Activated gamma-delta T cell treated with anti-CD3 and anti-CD28 coated beads, Interleukin-2, amount 50 U/mL, for 16 hours (primary cell): ENCODE results near the gene RBM20.

ENCODE experiments used
- DNase-seq: peaks from one replicate; pipeline ENCODE4 v3.0.0-alpha.2; 2020; ENCODE audit warnings: low read depth

The RBM20 gene

DNA sequence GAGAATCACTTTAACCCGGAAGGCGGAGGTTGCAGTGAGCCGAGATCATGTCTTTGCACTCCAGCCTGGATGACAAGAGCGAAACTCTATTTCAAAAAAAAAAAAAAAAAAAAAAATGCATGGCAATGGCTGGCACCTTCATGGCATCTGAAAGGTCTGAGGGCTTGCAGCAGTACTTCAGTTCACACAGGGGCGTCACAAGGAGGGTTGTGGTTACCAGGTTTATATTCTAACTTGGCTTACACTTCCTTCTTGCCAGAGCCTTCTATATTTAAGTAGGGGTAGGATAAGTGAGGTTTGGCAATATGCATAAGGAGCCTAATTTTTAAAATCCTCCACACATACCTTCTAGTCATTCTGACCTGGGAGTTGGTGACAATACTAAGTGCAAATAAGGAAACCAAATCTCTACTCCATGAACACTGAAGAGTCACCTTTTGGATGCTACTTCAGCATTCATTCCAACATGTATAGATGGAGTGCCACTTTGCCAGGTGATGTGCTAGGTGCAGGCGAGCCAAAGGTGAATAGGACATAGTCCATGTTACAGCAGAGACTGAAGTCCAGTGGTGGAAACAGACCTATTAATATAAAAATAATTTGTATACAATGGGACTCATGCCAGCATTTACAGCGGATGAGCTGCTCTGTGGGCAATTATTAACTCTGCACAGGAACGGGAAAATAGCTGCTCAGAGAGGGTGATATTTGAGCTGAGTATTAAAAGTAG, 169.8 kb downstream of the RBM20 start:
- no peak for DNase-seq

DNA sequence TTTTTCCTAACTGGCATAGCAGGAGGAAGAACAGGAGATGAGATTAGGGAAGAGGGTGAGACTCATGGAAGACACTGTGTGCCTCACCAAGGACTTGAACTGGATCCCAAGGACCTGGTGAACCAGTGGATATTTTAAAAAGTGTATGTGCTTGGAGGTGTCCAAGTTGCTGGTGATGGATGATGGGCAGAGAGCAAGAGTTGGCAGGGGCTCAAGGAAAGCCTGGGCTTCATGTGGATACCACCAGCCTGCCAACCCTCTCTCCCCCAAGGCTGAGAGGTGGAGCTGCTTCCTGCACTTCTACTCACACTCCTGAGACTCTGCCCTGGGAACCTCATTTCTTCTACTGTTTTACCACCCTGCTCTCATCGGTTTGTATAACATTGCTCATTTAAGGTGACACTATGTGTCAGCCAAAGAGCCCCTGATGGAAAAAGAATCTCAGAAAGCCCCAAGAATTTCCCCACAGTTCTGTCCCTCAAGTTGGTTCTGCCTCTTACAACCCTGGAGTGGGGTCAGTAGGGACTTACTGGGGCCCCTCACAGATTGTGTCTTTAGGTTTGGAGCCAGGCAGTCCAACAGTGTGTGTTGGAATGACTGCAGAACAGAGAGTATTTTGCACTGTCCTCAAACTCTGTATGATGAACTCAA, 171.3 kb downstream of the RBM20 start:
- no peak for DNase-seq

DNA sequence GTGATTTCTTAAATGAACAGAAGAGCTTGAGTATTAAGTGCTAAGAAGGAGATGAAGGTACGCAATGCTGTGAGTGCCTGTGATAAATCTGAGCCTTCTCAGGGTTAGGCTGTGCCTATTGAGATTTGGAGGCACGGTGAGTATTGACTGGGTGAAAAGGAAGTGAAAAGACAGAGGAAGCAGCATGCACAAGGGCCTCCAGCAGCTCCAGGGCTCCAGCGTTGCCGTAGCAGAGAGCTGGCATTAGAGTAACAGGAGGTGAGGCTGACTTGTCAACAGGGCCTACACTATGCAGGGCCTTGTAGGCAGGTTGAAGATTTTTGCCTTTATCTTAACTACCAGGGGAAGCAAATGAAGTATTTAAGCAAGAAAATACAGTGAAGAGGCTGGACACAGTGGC, 173.5 kb downstream of the RBM20 start:
- no peak for DNase-seq

DNA sequence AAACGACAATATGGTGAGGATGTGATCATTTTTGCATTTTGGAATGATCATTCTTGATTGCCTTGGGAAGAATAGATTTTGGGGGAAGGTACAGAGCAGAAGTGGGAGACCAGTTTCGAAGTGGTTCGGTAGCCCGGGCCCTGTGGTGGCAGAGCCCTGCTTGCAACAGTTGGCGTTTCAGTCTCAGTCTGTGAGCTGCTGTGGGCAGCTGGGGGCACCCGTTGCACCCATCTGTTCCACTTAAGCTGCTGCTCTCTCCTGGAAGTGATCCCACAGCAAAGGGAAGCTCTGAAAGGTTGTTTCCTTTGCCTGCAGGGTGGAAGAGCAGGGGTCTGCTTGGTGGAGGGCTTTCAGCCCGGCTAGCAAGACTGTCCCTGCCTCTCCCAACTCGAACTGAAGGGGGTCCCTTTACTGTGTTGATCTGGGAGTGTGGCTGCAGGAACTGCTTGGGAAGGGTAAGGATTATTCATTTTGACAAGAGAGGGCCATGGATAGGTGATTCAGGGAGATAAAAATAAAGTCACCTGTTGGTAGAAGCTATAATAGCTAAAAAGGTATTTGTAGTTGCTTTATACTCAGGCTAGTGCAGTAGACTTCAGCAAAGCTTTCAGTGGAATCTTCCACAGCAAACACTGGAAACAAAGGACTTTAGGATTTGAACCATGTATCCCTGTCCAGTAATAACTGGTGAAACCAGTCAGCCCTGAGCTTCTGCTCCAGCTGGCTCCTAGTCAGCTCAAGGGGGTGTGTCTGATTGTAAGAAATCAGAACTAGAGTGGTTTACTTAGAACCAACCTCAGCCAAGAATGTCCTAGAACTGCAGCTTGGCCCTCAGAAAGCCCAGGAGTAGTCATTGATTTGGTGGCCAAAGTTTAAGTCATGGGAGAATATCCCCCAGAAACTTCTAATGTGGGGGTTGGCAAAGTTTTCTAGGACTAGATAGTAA, 174.4 kb downstream of the RBM20 start:
- DNase-seq = no peak

DNA sequence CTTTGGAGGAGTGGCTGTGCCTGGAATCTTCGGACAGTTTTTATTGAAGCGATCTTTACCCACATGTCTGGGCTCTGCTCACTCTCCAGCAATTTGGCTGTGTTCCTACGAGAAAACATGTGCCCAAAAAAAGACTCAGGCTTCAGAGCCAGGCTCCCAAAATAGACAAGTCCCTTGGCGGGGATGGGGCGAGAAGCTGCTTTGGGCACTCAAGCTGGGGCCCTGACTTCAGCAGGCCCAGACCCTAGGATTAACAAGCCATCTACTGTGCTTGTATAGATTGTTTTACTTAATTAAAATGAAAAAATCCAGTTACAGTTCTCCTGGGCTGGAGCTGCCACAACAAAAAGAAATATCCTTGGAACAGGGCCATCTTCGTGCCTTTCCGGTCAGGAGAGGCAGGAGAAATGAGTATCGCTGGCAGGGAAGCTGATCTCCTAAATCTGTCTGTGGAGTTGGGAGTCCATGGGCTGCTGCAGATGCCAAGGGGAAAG, 176.2 kb downstream of the RBM20 start:
- DNase-seq = no peak

DNA sequence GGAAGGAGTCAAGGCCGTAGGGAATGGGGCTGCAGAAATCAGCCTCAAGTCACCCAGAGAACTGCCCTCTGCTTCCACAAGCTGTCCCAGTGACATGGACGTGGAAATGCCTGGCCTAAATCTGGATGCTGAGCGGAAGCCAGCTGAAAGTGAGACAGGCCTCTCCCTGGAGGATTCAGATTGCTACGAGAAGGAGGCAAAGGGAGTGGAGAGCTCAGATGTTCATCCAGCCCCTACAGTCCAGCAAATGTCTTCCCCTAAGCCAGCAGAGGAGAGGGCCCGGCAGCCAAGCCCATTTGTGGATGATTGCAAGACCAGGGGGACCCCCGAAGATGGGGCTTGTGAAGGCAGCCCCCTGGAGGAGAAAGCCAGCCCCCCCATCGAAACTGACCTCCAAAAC, 177.4 kb downstream of the RBM20 start:
- DNase-seq = no peak

DNA sequence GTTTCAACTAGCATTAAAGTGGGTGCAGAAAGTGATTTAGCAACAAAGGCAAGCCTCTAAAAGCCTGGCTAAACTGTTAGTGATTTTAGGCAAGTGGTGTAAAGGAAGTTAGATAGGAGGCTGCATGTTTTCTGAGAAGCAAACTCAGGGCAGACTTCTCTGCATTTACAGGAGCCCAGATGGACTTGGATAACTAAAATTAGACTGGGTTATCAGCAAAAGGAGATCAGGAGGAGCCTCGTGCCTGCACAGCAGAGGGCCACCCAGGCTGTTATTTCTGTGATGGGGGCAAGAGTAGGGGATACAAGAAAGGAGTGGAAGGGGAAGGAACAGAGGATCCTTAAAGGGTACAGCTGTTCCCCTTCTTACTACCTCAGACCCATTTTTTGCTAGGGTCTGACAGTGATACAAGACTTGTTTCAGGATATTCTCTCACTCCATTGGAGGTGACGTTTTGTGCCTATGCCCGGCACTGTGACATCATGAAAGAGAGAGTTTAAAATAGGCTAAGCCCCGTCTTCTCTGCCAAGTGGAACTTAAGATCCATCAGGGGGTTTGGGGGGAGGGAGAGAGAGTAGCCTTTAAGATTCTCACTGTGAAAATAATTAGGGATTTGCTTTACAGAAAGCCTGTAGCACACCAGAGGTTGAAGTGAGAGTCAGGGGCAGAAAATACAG, 178.0 kb downstream of the RBM20 start:
- DNase-seq = no peak

DNA sequence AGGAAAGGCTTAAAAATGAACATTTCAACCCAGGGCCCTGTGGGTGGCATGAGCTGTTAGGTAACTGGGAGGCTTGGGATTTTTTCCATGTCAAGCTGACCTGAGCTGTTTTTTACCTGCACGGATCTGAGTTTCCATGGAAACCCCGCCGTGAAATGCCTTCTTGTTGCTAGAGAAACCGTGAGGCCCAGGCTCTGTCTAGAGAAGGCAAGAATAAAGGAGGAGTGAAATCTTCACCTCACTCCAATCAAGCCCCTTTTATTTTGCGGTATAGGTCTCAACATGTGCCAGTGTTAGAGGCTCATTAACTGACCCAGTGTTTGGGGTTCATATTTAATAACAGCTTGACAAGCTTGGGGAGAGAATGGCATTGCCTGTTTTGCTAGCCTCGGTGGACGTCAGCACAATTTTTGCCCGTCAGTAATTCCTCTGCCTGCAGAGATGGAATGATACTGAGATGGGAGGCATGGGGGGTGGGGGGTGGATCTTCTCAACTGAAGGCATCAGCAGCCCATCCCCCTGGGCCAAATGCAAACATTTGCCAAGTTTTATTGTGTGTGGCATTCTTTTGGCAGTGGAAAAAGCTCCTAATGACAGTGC, 178.7 kb downstream of the RBM20 start:
- no peak for DNase-seq

DNA sequence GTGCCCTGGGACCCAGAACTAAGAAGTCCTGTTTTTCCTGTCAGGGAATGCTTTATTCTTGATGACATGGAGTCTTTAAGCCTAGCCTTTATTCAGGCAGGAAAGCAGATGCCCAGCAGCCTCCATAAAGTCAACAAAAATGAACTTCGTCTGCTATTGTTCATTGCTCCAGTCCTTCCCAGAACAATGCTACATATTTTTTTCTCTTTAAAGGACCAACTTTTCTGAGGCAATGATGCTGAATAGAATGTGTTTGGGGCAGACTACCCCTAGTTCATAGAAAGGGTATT, 180.0 kb downstream of the RBM20 start:
- DNase-seq = no peak

DNA sequence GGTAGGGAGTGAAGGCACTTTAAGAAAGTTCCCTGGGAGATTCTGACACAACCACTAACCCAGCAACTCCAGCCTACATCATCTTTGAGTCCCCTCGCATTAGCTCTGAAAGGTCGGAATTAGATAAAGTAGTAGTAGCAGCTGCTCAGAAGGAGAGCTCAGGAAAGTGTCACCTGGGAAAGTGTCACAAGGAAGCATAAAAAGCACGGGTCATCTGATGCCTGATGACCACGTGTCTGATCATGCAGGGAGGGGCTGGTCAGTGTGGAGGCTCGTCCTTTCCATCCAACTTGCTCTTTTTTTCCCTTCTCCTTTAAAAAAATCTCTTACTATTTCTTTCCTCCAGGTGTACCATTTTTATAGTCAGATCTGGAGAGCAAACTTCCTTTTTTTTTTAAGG, 180.5 kb downstream of the RBM20 start:
- no peak for DNase-seq

DNA sequence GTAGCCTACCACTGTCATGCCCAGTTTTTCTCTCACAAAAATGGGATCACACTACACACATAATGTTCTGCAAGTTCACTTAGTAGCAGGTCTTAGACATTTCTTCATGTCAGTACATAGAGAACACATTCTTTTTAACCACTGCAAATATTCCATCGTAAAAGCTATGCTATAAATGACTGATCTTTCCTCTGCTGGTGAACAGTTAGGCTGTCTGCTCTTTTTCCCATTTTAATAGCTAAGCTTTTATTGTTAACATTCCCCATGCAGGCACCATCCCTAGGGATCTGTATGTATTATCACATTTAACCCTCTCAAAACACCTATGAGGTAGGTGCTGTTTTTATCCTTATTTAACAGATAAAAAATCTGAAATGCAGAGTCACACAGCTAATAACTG, 181.4 kb downstream of the RBM20 start:
- DNase-seq = no peak

DNA sequence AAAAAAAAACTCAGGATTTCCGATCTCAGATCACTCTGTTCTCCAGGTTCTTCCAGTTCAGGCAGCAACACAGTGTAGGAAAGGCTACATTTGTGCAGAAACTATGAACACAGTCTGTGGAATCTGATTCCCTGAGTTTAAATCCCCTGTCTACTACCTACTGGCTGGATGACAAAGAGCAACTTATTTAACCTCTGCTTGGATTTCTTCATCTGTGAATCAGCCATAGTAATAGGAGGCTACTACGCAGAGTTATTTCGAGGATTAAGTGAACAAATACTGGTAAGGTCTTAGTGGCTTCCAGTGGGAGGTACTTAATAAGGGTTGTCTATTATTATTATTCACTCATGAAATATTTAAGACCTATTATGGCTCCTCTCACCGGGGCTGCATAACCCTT, 183.3 kb downstream of the RBM20 start:
- no peak for DNase-seq

DNA sequence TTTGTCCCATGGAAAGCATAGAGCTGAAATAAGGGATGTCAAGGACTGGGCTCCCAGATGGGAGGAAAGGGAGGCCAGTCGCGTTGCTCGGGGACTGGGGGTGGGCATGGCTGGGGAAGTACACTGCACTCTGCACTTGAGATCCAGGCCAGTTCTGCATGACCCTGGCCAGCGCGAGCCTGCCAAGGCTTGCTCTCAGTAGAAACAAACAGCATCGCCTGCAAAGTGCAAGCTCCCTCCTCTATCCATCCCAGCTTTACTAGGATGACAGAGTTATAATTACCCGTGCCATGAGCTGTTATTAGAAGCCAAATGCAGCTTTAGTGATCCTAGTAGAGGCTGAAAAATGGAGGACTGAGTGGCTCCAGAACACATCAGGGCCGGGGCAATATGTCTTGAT, 183.7 kb downstream of the RBM20 start:
- DNase-seq = no peak

DNA sequence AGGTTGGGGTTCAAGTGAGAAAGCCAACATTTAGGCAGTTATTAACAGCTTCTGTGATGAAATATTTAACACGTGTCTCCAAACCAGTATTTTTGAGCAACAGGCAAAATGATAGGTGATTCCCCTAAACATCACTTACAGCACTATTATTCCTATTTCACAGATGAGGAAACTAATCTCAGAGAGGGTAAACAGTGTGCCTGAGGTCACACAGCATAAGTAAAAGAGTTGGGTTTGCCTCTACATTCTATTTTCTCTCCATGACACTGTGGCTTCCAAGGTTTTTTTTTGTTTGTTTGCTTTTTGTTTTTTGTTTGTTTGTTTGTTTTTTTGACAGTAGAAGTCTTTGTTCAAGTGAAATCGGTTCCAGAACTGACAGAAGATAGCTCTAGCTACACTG, 184.4 kb downstream of the RBM20 start:
- DNase-seq = no peak

DNA sequence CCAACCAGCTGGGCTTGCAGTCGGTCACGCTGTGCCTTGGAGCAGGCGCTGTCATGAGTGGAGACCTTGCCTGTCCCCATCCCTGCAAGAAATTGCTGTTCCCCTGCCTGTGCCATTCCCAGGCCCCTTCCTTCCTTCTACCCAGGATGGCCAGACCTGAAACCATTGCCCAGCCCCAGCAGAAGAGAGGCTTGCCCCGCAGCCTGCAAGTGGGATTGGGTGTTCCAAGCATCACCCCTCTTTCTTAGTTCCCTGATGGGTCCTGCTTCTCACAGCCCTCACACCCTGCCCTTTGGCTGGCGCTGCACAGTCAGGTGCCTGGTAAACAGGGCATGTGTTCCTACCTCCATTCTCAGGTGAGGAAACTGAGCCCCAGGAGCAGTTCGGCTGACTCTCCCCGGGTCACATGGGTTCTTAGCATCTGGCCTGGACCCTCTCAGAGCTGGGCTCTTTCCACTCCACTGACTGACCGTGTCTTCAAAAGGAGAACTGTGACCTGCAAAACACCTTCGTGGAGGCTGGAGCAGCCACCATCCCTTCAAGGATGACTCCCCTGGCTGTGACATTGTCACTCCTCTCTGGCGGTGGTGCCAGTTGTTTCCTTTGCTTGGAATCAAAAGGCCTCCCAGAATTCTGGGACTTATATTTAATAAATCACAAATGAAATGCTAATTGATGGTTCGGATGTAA, 185.7 kb downstream of the RBM20 start:
- no peak for DNase-seq

DNA sequence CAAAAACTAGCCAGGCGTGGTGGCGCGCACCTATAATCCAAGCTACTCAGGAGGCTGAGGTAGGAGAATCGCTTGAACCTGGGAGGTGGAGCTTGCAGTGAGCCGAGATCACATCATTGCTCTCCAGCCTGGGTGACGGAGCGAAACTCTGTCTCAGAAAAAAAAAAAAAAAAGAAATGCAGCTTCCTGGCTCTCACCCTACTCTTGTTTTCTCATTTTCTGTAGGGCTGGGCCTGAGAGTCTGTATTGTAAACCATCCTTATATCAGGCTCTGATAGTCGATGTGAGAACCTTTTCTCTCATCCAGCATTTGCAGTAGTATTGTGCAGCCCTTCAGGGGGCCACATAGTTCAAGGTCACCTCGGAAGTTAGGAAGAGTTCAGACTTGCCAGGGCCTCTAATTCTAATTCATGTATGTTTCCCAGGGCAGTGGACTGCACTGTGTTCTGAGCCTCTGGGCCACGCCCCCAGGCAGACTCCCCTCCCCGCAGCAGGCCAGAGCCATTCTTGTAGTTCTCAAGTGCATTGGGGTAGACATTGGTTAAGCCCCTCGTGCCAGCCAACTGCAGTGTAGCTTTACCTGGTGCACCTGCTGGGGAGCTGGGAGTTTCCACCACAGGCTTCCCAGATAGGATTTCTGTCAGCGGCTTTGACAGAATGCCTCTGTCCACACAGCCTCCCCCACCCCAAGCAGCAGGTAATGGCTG, 189.3 kb downstream of the RBM20 start:
- DNase-seq = no peak

DNA sequence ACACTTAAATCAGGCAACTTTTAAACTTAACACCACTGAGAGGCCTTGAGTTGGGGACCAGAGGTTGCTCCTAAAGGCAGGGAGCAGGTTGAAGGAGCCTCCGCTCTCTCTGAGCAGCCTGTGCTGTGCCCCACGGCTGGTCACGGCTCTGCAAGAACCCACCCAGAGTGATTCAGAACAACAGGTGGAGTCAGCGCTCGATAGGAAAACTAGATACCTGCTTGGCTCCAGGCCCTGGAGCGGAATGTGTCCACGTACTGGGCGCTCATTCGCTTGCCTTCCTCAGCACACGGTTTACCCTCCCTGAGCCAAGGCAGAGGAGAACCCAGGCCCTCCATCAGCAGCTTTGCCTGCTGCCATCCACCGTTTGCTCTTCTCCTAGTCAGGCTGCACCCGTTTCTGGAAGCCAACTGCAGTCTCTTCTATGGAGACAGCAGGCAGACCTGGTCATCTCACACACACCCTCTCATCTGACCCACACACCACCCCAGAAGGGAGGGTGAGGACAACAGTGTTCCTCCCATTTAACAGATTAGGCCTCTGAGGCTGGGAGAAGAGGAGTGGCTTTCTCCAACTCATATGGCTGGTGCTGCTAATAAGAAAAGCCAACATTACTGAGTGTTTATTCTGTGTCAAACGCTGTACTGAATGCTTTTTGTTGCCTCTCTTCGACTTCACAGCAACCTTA, 189.9 kb downstream of the RBM20 start:
- no peak for DNase-seq

DNA sequence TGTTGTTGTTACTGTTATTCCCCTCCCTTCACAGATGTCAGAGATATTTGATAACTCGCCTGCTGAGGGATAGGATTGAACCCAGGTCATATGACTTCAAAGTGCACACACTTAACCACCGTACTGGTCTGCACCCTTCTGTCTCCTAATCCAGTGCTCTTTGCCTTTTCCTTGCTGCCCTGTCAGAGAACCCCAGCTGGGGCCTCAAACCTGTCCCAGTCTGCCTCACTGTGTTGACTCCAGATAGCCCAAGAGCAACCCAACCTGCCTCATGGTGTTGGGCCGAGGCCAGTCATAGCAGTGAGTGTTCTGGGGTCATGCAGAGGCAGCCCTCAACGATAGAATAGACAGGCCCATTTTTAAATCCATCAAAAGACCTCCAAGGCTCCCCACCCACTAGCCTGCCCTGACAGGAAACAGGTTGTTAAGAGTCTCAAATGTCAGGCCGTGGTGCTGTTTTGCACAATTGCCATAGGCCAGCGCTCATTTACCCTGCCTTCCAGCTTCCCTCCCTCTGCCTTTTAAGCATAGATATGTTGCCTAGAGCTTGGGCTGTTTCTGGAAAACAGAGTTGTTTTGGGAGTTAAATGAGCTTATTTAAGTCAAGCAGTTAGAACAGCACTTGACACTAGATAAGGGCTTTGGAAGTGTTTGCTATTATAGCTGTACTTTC, 190.6 kb downstream of the RBM20 start:
- no peak for DNase-seq

DNA sequence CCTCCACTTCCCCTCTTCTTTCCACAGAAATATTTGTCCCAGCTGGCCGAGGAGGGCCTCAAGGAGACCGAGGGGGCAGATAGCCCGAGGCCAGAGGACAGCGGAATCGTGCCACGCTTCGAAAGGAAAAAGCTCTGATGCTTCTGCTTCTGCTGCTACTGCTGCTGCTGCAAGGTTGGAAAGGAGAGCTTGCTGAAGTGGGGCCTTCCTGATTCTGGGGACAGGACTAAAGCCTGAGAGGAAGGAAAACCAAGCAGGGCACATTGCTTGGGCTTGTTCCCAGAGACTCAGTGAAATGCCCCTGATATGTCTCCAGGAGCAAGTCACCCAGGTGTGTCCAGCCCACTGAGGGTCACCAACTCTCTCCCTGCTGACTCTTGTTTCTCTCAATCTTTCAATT, 191.7 kb downstream of the RBM20 start:
- DNase-seq = no peak

DNA sequence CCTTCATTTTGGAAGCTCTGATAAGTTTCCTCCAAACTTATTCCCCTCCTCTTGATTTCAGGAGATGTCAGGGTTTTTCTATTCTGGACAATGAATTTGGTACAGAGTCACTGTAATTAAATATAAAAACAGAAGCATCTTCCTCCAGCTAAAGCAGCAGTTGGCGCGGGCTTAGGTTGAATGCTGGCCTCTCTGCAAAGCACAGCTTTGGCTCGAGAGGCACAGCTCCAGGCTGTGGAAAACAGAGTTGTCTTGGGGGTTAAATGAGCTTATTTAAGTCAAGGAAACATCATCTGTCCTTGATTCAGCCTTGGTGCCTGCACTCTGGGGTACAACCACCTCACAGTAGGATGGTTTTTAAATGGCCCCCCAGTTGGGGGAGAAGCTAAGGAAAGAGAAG, 192.6 kb downstream of the RBM20 start:
- no peak for DNase-seq
